ENCODE results near the gene TBC1D10A.

TBC1D10A gene

GRCh38 chr22:30348809-30349208 is 22.1 kb upstream of the TBC1D10A start:
- TF ChIP-seq CREB1 (IDR thresholded peaks at IDR 0.05; ENCODE audit: low read depth) (no peak), REST (IDR thresholded peaks at IDR 0.05; ENCODE audit: low read depth) (no peak), TCF12 (IDR thresholded peaks at IDR 0.05; ENCODE audit: low read depth) (no peak), EGR1 (IDR thresholded peaks at IDR 0.05) (no peak), MAX (IDR thresholded peaks at IDR 0.05) (no peak), NFIC (IDR thresholded peaks at IDR 0.05) (no peak), USF1 (IDR thresholded peaks at IDR 0.05) (no peak)

GRCh38 chr22:30348404-30348803 is 21.7 kb upstream of the TBC1D10A start:
- TF ChIP-seq CREB1 (IDR thresholded peaks at IDR 0.05; ENCODE audit: low read depth), result no peak
- no peak for TF ChIP-seq MAX (IDR thresholded peaks at IDR 0.05)

GRCh38 chr22:30347255-30347892 is 20.6 kb upstream of the TBC1D10A start:
- TF ChIP-seq USF1 (IDR thresholded peaks at IDR 0.05), result no peak
- TF ChIP-seq YY1 (IDR thresholded peaks at IDR 0.05; ENCODE audit: low read depth), result no peak
- TF ChIP-seq CREB1 (IDR thresholded peaks at IDR 0.05; ENCODE audit: low read depth), result no peak
- TF ChIP-seq EP300 (IDR thresholded peaks at IDR 0.05; ENCODE audit: borderline replicate concordance), result no peak
- no peak for TF ChIP-seq TEAD4 (IDR thresholded peaks at IDR 0.05)
- no peak for TF ChIP-seq REST (IDR thresholded peaks at IDR 0.05; ENCODE audit: low read depth)
- TF ChIP-seq FOXM1 (IDR thresholded peaks at IDR 0.05; ENCODE audit: borderline replicate concordance, low read depth), result no peak
- TF ChIP-seq ZBTB7A (IDR thresholded peaks at IDR 0.05; ENCODE audit: low read depth), result no peak
- no peak for TF ChIP-seq TCF12 (IDR thresholded peaks at IDR 0.05; ENCODE audit: low read depth)

GRCh38 chr22:30344447-30345200 is 17.9 kb upstream of the TBC1D10A start:
- no peak for TF ChIP-seq TEAD4 (IDR thresholded peaks at IDR 0.05)

GRCh38 chr22:30340911-30341685 is 14.4 kb upstream of the TBC1D10A start:
- TF ChIP-seq NFIC (IDR thresholded peaks at IDR 0.05), result no peak
- TF ChIP-seq CREB1 (IDR thresholded peaks at IDR 0.05; ENCODE audit: low read depth), result no peak
- no peak for TF ChIP-seq YY1 (IDR thresholded peaks at IDR 0.05; ENCODE audit: low read depth)
- no peak for TF ChIP-seq TCF12 (IDR thresholded peaks at IDR 0.05; ENCODE audit: low read depth)
- TF ChIP-seq TAF1 (IDR thresholded peaks at IDR 0.05; ENCODE audit: low read depth), result no peak
- TF ChIP-seq CEBPB (IDR thresholded peaks at IDR 0.05), result no peak
- no peak for TF ChIP-seq EGR1 (IDR thresholded peaks at IDR 0.05)

- no peak for TF ChIP-seq USF1 (IDR thresholded peaks at IDR 0.05)
- no peak for TF ChIP-seq FOXM1 (IDR thresholded peaks at IDR 0.05; ENCODE audit: borderline replicate concordance, low read depth)
- TF ChIP-seq YY1 (IDR thresholded peaks at IDR 0.05; ENCODE audit: low read depth), result no peak
- no peak for TF ChIP-seq ZBTB7A (IDR thresholded peaks at IDR 0.05; ENCODE audit: low read depth)
- no peak for TF ChIP-seq TCF12 (IDR thresholded peaks at IDR 0.05; ENCODE audit: low read depth)
- TF ChIP-seq NFIC (IDR thresholded peaks at IDR 0.05), result no peak
- TF ChIP-seq TEAD4 (IDR thresholded peaks at IDR 0.05), result no peak
- no peak for TF ChIP-seq REST (IDR thresholded peaks at IDR 0.05; ENCODE audit: low read depth)
- no peak for TF ChIP-seq MAX (IDR thresholded peaks at IDR 0.05)
- no peak for TF ChIP-seq CREB1 (IDR thresholded peaks at IDR 0.05; ENCODE audit: low read depth)
- TF ChIP-seq TAF1 (IDR thresholded peaks at IDR 0.05; ENCODE audit: low read depth), result no peak
- no peak for TF ChIP-seq EGR1 (IDR thresholded peaks at IDR 0.05)
- TF ChIP-seq RAD21 (IDR thresholded peaks at IDR 0.05; ENCODE audit: low read depth), result no peak
- TF ChIP-seq EP300 (IDR thresholded peaks at IDR 0.05; ENCODE audit: borderline replicate concordance), result no peak
- no peak for TF ChIP-seq CEBPB (IDR thresholded peaks at IDR 0.05)
Observed at GRCh38 chr22:30338802-30339201, 12.1 kb upstream of the TBC1D10A start.
